Fibroblast of skin of scalp (primary cell): Measurements from ENCODE around the gene SUPT4H1.

Experiments used
- DNase-seq: peaks from one replicate; pipeline ENCODE4 v3.0.0-alpha.2; 2013

Gene SUPT4H1

DNA sequence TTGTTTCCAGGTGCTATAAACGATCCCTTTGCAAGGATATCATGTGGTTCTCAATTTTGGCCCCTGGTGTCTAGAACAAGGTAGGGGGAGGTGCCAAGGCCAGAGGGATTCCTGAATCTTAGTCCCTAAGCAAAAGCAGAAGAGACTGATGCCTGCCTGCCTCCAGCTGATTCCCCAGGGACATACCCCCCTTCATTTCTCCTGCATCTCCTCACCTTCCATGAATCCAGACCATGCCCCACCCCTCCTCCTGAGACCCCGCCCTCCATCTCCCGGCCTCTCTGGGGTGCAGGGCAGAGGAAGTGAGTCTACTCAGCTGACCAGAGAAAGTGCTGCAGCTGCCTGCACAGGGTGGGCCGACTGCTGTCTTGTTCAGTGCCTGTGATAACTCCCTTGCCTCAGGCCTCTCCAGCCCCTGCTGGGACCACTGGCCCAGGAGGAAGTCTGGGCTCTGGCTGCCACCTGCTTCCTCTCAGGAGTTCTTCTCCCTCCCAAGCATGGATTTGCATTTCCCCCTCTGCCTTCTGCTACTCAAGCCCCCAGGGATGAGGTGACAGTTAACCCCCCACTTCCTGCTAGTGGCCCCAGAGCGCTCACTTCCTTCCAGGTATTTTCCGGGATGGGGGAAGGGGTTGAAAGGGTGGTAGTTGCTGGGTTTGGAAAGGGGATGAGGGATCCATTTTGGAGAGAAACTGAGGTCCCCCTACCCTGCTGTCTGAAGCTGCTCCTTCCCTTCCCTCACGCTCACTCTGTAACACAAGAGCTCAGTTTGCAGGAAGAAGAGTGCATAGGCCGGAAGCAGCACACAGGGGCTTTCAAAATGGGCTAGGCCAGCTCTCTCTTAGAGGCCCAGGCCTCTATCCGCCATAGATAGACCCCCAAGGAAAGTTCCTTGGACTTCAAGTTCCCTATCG is 12.9 kb downstream of the SUPT4H1 start:
- DNase-seq, result peak; percentile 94

DNA sequence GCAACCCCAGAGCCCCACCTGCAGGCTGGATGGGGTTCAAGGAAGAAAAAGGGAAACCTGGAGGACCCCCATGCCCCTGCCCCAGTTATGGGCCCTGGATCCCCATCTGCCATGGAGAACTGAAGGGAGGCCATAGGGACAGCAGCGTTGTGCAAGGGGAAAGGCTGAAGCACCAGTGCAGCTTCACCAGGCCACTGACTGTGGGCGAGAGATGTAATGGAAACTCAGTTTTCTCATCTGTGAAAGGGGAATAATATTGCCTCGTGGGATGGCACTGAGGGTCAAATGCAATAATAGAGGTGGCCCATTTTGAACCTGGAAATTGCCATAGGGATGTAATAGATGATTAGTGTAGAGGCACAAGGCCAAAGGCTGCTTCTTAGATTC is 13.6 kb downstream of the SUPT4H1 start:
- DNase-seq, result no peak

DNA sequence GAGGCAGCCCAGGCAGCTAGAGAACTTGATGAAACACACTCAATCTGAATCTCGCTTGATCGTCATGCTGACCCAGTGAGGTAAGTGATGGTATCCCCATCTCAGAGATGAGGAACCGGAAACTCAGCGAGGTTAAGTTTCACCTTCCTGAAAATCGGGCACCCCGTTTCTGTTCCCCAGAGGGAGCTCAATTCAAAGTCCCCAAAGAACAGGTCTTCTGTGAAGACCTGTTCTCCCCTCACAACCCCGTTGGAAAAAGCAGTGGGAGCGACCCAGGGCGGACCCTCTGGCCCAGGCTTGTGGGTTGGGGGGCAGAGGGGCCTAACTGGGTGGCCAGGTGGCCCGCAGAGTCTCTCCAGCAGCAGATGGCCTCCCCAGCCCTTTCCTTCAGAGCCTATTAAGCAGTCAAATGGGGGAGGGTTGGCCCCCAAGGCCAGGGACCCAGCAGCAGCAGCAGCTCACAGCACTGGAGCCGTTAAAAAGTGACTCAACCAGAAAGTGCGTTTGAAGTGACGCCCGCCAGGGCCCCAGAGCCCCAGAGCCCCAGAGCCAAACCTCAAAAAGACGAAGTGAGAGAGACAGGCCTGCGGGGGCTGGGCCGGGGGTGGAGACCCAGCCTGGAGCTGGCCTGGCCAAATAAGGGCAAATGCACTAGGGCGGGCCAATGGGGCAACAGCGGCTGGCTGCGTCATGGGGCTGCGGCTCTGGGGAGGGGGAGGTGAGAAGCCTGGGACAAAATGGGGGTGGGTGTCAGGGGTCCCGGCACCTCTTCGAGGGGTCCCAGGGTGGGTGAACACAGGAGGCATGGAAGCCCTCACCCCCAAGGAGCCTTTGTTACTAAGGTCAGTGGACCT is 14.2 kb downstream of the SUPT4H1 start:
- DNase-seq, result peak; percentile 98

DNA sequence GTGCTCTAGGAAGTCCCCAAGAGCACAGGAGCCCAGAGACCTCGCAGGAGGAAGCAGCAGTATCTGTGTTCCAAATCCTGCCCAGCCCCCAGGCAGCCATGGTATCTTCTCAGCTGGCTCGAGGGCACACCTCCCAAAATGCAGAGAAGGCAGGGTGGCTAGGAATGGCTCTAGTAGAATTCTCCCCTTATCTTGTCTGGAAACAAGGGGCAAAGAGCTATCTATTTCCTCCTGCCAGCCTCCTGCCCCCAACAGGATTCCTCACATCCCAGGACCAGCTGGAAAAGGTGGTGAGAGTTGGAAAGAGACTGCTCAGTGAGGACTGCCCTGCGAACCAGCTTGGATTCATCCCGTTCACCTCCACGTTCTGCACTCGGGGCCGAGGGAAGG is 14.8 kb downstream of the SUPT4H1 start:
- DNase-seq, result no peak

DNA sequence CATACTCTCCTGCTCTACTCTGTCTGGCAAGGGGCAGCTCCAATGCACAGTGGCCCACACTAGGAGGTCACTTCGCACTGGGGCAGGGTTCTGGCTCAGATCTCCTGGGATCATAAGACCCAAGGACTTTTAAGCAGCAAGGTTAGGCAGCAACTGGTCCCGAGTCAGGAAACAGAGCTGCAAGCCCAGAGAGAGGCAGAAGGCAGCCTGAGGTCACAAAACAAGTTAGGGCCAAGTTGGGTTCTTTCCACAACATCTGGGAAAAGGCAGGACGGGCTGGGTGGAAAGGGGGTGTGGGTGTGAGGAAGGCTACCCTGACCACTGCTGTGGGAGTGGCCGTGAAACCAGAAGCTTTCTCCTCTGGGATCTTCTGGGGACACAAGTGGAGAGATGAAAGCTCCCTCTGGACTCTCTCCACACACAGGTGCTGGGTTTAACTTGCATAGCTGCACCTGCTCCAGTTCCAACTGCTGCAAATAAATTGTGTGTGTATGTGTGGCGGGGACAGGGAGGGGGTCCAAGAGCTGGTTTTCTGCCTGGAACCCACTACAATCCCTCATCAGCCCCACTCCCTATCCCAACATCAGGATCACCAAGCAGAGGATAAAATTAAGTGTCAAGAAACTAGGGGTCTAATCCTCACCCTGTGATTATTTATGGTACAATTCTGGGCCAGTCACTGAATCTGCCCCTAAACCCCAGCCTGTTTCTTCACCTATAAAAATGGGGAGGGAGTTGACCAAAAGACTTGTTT is 15.4 kb downstream of the SUPT4H1 start:
- no peak for DNase-seq

DNA sequence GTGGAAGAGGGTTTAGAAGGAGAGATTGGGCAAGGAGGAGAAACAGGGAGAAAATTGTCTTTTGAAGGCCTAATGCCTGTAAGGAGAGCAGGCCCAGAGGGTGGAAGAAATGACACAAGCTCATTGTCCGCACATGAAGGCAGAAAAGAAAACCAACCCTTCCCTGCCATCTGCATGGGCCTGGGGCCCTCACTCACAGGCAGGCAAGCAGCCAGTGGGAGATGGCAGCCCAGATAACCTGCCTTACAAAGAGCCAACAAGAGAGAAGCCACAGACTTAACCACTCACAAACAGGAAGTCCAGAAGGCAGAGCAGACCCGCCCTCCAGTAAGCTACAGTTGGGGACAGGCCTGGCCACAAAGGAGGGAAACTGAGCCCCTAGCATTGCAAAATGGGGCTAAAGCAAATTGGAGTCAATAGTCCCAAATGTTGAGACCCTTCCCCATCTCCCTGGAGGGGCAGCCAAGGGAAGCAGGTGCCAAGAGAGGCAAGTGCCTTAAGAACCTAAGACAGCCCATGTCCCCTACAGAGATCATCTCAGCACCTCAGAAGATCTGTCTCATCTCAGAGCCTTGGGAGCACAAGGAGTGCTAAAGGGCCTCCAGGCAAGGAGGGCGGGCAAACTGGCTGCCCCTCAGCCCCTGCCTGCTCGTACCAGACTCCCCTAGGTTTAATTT is 16.1 kb downstream of the SUPT4H1 start:
- no peak for DNase-seq

DNA sequence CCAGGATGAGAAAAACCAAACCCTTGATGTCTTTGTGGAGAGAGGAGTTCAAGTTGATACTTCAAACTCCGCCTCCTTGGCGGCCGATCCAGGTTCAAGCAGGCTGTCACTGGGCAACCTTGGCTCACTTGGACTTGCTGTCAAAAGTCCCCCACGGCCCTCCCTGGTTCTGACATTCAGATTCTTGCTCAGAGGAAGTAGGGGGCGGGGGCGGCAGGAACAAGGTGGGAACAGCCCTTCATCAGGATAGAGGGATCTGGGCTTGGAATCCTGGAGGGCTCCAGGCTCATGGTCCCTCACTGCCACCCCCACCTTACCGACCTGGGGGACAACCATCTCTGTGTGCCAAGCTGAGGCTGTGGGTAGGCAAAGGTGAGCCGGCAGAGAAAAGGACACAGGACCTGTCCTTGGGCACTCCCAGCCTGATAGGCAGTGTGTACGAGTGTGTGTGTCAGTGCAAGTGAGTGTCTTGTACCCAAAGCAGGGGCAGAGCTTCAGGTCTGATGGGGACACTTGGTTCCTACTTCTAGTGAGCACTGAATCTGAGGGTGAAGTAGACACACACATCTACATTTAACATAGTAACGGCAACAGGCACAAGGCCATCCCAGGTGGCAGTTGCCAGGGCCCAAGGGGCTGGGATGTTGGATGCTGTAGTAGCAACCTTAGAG is 16.8 kb downstream of the SUPT4H1 start:
- DNase-seq, result no peak

DNA sequence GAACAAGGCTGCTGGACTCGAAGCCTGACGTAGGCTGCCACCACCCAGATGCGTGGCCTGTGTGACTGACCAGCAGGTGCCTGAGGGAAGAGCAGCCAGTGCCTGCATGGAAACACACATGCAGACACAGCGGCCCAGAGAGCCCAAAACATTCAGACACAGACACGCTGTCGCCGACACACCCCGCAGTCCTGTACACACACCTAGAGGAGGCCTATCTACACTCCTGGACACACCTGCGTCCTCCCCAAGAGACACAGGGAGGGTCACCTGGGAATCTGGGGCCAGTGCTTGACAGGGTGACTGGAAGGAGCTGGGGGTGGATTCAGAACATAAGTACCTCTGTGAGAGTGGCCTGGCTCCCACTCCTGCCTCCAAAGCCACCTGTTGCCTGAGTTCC is 17.3 kb downstream of the SUPT4H1 start:
- DNase-seq, result no peak

DNA sequence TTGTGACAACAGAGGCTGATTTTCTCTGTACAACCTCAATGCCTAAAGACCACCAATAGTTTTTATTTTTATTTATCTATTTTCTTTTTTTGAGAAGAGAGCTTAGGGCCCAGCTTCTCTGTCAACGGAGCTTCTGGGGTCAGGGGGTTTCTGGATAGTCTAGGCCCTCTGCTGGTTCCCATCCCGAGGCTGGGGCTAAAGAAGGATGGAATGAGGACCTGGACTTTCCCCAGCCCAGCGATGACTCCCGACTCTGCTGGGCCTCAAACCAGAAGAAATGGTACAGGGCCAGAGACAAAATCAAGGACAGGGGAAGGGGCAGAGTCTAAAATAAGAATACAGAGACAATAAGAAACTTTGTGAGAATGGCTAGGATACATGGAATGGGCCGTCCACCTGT is 17.7 kb downstream of the SUPT4H1 start:
- DNase-seq, result no peak

DNA sequence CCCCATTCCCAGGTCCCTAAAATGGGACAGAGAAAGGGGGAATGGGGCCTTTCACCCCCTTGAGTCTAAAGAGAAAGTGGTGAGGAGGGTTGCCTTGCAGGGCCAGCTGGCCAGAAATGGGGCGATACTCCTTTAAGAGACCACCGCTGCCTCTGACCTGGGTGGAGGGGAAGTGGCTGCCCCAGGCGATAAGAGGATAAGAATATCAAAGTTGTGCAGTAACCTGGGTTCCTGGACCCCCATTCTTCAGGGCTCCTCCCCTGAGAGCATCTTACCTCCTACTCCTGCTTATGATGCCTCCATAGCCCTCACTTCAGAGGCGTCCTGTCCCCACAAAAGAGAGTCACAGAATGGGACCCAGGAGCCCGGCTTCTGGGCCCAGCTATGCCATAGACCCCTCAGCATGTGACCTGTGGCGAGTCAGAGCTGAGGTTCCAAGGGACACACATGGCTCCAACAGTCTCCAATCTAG is 18.2 kb downstream of the SUPT4H1 start:
- no peak for DNase-seq

DNA sequence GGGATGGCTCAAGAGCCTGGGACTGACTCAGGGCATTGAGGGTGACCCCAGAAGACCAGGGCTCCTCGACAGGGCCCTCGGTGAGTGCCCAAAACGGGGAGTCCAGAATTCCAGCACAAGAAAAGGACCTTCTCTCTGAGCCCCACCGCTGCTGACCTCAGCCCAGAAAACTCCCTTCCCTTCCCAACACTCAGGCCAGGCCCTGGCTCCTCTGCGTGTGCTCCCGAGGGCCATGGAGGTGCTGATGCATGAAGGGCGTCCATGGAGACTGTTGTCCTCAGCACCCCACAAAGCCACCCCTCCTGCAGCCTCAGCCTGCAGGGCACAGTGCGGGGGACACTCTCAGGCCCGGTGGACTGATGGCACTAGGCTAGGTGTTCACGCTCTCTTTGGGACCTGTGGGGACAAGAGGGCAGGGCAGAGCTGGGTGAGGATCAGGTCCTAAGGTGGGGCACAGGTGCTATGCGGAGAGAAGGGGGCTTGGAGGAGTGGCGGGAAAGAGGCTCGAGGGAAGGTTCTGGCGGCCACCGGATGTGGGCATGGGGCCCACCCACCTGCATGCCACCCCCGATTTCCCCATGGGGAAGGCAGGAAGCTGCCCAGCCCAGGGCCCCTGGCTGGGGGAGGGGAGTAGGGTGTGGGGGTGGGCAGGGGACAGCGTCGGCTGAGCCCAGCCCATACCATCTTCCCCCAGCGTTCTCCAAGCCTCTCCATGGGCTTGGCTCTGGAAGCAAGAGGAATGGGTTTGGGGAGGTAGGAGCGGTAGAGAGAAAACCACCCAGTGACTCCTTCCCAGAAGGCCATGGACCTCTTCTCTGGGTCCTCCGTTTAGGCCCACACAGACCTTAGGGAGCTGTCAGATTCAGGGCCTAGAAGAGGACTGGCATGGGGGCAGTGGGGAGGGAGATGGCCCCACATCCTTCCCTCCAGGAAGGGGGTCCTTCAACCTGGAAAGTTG is 18.9 kb downstream of the SUPT4H1 start:
- DNase-seq, result no peak

DNA sequence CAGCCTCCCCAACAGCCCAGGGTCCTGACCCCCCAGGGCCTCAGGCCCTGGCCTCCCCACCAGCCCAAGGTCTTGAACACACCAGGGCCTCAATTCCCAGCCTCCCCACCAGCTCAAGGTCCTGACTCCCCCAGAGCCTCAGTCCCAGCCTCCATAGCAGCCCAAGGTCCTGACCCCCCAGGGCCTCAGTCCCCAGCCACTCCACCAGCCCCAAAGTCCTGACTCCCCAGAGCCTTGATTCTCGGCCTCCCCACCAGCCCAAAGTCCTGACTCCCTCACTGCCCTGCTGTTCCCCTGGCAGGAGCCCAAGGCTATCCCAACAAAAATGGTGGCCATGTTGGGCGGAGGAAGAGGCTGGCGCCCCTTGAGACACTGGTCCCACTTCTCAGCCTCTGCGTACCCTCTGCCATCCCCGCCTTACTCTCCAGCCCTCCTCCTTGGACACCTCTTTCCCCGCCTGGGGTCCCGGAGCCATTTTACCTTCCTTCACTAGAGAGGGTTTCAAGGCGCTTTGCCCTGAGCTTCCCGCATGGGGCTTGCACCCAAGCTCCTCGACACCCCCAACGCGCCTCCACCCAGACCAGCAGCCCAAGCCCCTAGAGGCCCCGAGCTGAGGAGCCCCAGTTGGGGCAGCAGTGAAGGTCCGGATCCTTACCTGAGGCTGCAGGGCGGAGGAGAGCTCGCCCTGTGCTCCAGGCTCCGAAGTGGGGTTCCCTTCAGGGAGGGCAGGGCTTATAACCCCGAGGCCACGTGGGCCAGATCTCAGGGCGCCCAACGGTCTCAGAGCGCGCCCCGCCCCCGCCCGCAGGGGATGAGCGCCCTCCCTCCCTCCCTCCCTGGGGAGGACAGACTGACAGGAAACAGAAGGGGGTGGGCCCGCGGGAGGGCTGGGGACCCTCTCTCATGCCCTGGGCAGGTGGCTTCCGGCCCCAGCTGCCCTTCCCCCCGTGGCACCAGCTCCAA is 19.9 kb downstream of the SUPT4H1 start:
- no peak for DNase-seq

DNA sequence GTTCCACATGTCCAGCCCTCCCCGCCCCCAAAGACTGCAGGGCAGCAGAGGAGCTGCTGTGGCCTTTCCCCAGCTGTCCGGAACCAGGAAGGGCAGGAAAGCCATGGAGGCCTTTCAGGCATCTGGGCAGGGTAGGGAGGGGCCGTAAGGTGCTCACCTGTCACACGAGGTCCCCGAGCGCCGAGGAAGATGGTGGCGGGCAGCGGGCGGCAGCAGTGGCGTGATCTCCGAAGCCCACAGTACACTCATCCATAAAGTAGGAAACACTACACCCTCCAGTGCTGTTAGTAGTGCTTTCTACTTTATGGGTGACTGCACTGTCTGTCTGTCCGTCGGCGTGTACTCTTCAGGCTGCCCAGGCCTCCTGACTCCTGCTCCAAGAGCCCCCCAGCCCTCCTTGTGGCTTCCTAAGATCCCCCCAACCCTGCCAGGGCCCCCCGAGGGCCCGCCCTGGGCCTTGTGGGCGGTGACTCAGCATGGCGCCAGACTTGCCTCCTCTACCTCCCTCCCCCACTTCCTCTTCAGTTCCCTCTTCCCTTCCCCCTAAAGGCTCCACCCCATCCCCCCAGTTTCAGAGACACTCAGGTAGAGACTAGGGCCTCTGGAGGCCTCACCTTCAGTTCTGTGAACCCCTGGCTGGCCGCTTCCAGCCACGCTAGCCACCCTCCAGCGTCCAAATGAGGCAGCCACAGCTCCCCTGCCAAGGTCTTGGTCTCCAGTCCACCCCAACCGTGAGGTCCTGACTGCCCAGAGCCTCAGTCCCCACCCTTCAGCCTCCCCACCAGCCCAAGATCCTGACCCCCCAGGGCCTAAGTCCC is 20.8 kb downstream of the SUPT4H1 start:
- no peak for DNase-seq

DNA sequence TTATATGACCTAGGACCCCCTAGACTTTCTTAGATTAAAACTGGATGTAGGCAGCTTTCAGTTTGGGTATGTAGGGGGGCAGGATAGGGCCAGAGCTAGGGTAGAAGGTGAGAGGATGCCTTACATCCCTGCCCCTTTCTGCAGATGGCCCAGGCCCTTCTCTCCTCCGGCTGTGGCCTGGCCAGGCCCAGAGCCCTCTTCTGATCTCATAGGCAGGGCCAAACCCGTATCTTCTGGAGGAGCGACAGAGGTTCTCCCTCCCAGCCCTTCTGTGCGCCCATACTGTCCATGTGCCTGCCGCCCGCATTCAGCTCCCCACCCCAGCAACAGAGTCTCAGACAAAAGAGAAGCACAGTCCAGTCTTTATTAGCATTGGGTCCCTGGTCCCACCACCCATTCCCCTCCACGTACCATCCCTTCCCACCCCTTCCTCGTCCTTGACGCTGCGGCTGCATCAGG is 21.4 kb downstream of the SUPT4H1 start:
- DNase-seq, result no peak

DNA sequence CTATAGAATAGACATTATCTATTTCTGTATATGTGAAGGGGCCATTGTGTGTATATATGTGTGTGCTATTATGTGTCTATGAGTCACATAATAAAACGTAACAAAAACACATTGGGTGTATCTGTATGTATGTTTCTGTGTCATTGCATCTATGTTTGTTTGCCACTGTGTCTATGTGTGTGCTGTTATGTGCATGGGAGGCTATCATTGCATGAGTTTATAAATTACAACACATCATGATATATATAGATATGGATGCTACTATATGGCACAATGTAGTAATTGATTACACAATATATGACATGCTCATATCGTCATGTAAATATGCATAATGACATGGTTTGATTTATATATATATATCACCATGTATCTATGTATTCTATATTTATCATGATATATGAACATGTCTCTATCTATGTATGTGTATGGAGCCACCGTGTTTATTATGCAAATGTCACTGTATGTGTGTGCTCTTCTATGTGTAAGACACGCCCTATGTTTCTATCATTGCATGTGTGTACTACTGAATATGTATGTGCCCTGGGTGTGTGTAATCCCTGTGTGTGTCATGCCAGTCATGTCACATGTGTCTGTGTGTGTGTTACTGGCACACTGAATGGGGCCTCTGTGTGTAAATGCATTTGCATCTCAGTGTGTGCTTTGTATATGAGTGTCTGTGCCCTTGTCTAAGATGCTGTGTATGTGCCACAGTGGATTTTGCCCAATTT is 22.0 kb downstream of the SUPT4H1 start:
- DNase-seq, result no peak

DNA sequence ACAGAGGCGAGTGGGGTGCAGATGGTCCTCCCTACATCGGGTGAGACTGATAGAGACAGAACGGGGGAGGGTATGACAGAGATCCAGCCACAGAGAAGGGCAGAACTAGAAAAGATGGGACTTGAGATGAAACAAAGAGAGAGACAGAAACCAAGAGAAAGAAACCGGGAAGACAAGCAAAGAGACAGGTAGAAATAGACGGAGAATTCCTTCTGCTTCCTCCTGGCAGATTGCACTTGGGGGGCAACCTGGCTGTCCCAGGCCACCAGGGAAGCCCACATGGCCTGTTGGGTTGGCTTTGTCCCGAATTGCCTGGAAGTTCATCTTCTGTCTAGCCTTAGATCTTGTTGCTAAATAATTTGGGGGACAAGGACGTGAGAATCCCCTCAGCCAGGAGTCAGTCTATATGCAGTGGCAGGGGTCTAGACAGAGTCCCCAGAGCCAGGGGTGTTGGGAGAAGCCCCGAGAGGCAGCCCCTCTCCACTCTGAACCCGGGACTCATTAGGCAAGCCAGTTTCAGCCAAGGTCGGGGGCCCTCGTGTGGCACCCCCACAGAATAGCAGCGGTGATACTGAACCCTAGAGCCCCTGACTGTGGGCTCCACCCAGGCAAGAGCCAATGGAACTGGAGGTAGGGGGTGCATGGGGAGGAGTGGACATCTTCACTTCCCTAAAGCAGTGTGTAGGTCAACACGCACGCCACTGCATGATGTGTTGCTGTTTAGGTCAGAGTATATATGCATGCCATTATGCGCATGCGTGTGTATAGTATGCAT is 22.8 kb downstream of the SUPT4H1 start:
- no peak for DNase-seq
